AG04449 (cell line): ENCODE results near the gene TRNT1.

Experiments used
- CTCF ChIA-PET: fragments of 350-600 bp; formaldehyde crosslinking; extraction: SDS; loops from one replicate; lab custom pipeline; 2021; ENCODE audit warnings: antibody characterized with exemption; lab: Yijun Ruan, JAX
- POLR2A ChIA-PET: fragments of 400-600, 350-600 bp; formaldehyde crosslinking; extraction: SDS; loops from one replicate; lab custom pipeline; 2020; ENCODE audit warnings: antibody characterized with exemption, inconsistent platforms; lab: Yijun Ruan, JAX
- DNase-seq: peaks from one replicate; pipeline ENCODE4 v3.0.0-alpha.2; 2010; ENCODE audit warnings: low read depth, low spot score
- H3K4me3 ChIP-seq: 2 replicates; pipeline ENCODE4 v1.5.1; 2011; ENCODE audit warnings: low read depth, mild to moderate bottlenecking, control low read depth, low read length
- TF ChIP-seq, protein P1 (sequence below): IDR thresholded peaks from one replicate; pipeline ENCODE4 v1.5.1; 2011; ENCODE audit warnings: mild to moderate bottlenecking, moderate library complexity, low read length, control low read depth, inconsistent platforms; ENCODE audit not compliant: insufficient read depth; ENCODE audit errors: missing control alignments

The TRNT1 gene

DNA sequence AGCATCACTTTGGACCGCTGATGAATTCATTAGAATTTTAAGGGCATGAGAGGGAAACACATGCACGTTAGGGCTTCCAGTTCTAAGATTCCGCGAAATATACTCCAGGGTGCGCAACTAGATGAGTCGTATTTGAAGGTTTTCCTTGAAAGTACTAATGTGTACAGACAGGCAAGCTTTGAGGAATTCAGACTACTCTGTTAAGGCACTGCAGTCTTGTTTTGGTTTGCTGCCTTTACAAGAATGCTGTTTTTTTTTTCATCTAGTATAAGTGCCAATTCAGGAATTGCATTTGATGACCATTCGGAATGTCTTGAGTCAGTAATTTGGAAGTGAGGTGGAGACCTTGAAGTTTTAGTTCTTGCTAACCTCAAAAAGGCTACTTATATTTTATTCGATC lies 19.1 kb downstream of the TRNT1 start:
- TF ChIP-seq, protein P1, sequence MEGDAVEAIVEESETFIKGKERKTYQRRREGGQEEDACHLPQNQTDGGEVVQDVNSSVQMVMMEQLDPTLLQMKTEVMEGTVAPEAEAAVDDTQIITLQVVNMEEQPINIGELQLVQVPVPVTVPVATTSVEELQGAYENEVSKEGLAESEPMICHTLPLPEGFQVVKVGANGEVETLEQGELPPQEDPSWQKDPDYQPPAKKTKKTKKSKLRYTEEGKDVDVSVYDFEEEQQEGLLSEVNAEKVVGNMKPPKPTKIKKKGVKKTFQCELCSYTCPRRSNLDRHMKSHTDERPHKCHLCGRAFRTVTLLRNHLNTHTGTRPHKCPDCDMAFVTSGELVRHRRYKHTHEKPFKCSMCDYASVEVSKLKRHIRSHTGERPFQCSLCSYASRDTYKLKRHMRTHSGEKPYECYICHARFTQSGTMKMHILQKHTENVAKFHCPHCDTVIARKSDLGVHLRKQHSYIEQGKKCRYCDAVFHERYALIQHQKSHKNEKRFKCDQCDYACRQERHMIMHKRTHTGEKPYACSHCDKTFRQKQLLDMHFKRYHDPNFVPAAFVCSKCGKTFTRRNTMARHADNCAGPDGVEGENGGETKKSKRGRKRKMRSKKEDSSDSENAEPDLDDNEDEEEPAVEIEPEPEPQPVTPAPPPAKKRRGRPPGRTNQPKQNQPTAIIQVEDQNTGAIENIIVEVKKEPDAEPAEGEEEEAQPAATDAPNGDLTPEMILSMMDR = no peak
- ChIA-PET CTCF (no interaction called here), POLR2A (no interaction called here)
- no peak for DNase-seq
- no peak overlapping the region for H3K4me3 ChIP-seq

DNA sequence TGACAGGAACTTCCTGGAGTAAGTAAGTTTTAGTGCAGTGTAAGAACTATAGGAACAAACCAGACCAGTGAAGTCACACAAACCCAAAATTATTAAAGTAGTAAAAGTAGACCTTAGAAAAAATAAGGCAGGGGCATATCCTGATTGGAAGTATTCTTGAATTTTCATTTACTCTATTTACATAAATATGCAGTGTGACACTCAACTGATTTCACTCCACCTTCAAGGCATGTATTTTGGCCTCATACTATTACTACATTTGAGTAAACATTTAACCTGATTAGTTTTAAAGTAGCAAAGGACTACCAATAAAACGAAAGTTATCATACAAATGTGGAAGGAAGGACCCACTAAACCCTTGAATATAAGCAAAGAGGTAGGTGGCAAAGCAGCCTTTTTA lies 22.8 kb downstream of the TRNT1 start:
- POLR2A ChIA-PET = no interaction called here

DNA sequence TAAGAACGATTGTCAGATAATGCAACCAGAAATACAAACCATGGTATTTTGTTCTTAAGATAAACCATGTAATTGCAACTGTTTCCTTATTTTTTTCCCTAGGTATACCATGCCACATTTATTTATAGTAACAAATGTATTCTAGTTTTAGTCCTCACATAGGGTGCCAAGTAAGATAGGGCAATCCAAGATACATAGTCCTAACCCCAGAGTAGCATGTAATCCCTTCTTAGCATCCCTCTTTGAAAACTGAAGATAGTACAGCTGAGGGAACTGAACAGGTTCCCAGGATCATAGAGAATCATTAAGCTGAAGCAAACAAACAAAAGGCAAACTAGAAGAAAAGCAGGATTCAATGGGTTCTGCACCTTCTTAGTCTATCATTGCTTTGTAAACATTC lies 24.8 kb downstream of the TRNT1 start:
- DNase-seq = no peak
- TF ChIP-seq, protein P1 = no peak
- POLR2A ChIA-PET = no interaction called here
- no peak overlapping the region for H3K4me3 ChIP-seq
- CTCF ChIA-PET = interaction anchor here (1.0 kb wide), 1 partner anchor 17 kb away, joined by 5 read pairs; no protein-coding TSS in a partner anchor

More for the DNA sequence above, 22.8 kb downstream of the TRNT1 start:
- DNase-seq = no peak
- CTCF ChIA-PET = no interaction called here
- TF ChIP-seq, protein P1 = no peak
- H3K4me3 ChIP-seq = no peak overlapping the region

DNA sequence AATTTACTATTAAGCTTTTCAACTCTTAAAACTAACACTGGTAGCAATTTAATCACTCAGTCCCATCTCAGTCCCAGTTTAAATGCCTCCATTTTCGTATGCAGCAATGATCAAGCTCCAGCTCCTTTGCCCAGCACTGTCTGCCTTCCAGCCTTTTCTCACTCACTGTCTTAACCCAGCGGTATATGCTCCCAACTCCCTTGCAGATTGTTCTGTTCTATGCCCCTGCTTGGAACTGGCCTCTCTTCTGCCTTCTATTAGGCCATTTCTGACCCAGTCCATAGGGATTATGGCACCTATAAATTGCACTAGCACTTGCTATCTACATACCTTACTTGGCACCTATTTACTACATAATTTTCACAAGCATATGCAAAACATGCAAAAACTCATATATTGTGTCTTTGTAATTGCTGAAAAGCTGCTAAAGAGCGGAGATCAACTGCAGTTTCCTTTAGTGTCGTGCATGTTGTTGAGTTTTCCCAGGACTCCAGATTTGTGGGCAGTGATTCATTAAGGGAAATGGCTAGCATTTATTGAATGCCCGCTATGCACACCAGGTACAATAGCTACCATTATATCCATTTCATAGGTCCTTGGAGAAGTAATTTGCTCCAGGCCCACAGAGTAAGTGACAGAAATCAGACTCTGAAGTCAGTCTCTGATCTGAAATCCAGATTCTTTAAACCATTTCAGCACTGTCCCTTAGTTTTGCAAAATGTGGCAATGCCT lies 28.3 kb downstream of the TRNT1 start:
- DNase-seq = no peak
- no peak overlapping the region for H3K4me3 ChIP-seq
- TF ChIP-seq, protein P1 = no peak
- CTCF ChIA-PET = interaction anchor here (1.1 to 10.6 kb wide), 3 partner anchors 8 to 25 kb away, joined by 3 to 80 read pairs (median 14); partner anchors contain the start of gene CRBN
- POLR2A ChIA-PET = no interaction called here

DNA sequence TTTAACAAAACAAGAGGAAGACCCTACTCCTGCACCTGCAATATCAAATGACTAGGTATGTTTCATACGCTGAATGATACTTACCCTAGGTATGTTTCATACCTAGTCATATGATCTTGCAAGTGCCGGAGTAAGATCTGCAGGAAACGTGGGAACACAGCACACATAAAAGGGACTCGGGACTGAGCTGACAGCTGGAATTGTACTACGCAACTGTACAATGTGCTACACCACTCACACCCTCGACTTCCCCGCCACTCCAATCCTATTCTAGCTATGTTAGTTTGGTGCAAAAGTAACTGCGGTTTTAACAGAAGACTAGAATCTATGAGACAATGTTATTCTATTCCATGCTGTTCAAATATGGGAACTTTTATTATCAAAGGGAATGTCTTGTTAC lies 30.7 kb downstream of the TRNT1 start:
- TF ChIP-seq, protein P1 = no peak
- no peak for DNase-seq
- ChIA-PET CTCF (interaction anchor here (1.2 to 10.6 kb wide), 2 partner anchors 15 to 22 kb away, joined by 4 to 80 read pairs; no protein-coding TSS in a partner anchor), POLR2A (no interaction called here)
- no peak overlapping the region for H3K4me3 ChIP-seq

DNA sequence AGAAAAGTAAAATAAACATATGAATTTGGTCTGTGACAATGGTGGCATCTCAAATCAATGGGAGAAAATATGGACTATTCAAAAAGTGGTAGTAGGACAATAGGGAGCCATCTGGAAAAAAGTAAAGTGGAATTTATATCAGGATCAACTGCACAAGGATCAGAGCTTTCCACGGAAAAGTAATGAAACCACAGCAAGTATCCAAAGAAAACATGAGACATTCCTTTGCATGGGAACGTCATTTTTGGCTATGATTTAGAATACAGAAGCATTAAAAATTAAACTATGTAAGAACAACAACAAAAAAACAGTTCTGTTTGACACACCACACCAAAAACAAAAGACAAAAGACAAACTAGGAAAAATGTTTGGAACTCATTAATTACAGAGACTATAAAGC lies 34.1 kb downstream of the TRNT1 start:
- TF ChIP-seq, protein P1 = no peak
- ChIA-PET CTCF (interaction anchor here (0.5 to 10.6 kb wide), 3 partner anchors 11 to 157 kb away, joined by 3 to 80 read pairs (median 3); no protein-coding TSS in a partner anchor), POLR2A (interaction anchor here (1.3 kb wide), 1 partner anchor 18 kb away, joined by 3 read pairs; no protein-coding TSS in a partner anchor)
- H3K4me3 ChIP-seq = no peak overlapping the region
- no peak for DNase-seq
